ENCODE measurements around the gene KLRC3. TPM values are rescaled to one million over a fixed set of nuclear protein-coding genes. Genes with fewer than 3 reads are reported as not detected.

Gene KLRC3
- total and polyA plus RNA-seq, 2 donors (not counting 3 experiments of a cell fraction or from before 2014, with no cell fraction given): not detected

GRCh38 chr12:10404798-10405197, 15.6 kb downstream of the KLRC3 start:
- Histone ChIP-seq H3K4me3 (replicated peaks in 1 of 3; ENCODE audit: insufficient read depth in 1 of 3, low read depth in 1 of 3, low read length in 3 of 3) (no peak overlapping the region), H3K36me3 (ENCODE audit: control insufficient read depth in 2 of 2, extremely low read depth in 1 of 2, insufficient read depth in 2 of 2, low read length in 2 of 2) (no peaks in the 10 kb centered on the region), H4K20me1 (replicated peaks; ENCODE audit: control insufficient read depth, extremely low read depth, insufficient read depth, low read length) (no peaks in the 10 kb centered on the region), H3K9ac (replicated peaks; ENCODE audit: extremely low read depth, insufficient read depth, low read length) (no peak overlapping the region), H3K79me2 (ENCODE audit: control insufficient read depth, insufficient read depth, low read length) (no peaks in the 10 kb centered on the region), H3K4me1 (ENCODE audit: control insufficient read depth, extremely low read depth, insufficient read depth, low read length) (no peaks in the 10 kb centered on the region), H2AFZ (ENCODE audit: low read depth, low read length) (no peak overlapping the region), H3K27me3 (ENCODE audit: control insufficient read depth in 2 of 2, insufficient read depth in 2 of 2, low read length in 2 of 2) (no peaks in the 10 kb centered on the region), H3K9me1 (replicated peaks; ENCODE audit: control insufficient read depth, extremely low read depth, insufficient read depth, low read length) (no peaks in the 10 kb centered on the region), H3K9me3 (replicated peaks; ENCODE audit: control insufficient read depth, insufficient read depth, low read length) (no peaks in the 10 kb centered on the region), H3K27ac (ENCODE audit: insufficient read depth, low read depth, low read length) (no peak overlapping the region), H3K4me2 (ENCODE audit: insufficient read depth, low read length) (no peak overlapping the region)
- POLR2A ChIA-PET: no interaction called here
- intact Hi-C loops (cut with micrococcal nuclease): no loop called here
- CTCF ChIA-PET: interaction anchor here (1.2 kb wide), 1 partner anchor 12 kb away, joined by 3 read pairs; no protein-coding TSS in a partner anchor
- dilution Hi-C loops (cut with MboI; ENCODE audit: extremely low pct_ligation_motif_present, low sequenced_read_pairs): no loop called here
- no peak for FAIRE-seq
- no peak for DNase-seq (ENCODE audit: low read depth, low spot score)
- no TSS peak for BruUV-seq (replicated peaks)
- TF ChIP-seq MAX (IDR thresholded peaks at IDR 0.05; ENCODE audit: insufficient read depth, insufficient read length): no peak
- TF ChIP-seq POLR2AphosphoS5 (IDR thresholded peaks at IDR 0.05; ENCODE audit: insufficient read depth, low read depth, low read length): no peak
- no peak for TF ChIP-seq JUN (IDR thresholded peaks at IDR 0.05; ENCODE audit: borderline replicate concordance, insufficient read depth, insufficient read length, low read depth)
- TF ChIP-seq POLR2A (IDR thresholded peaks at IDR 0.05; ENCODE audit: low read depth, low read length): no peak
- no peak for TF ChIP-seq FOS (IDR thresholded peaks at IDR 0.05; ENCODE audit: borderline replicate concordance, insufficient read depth, low read length)
- TF ChIP-seq, protein P1, sequence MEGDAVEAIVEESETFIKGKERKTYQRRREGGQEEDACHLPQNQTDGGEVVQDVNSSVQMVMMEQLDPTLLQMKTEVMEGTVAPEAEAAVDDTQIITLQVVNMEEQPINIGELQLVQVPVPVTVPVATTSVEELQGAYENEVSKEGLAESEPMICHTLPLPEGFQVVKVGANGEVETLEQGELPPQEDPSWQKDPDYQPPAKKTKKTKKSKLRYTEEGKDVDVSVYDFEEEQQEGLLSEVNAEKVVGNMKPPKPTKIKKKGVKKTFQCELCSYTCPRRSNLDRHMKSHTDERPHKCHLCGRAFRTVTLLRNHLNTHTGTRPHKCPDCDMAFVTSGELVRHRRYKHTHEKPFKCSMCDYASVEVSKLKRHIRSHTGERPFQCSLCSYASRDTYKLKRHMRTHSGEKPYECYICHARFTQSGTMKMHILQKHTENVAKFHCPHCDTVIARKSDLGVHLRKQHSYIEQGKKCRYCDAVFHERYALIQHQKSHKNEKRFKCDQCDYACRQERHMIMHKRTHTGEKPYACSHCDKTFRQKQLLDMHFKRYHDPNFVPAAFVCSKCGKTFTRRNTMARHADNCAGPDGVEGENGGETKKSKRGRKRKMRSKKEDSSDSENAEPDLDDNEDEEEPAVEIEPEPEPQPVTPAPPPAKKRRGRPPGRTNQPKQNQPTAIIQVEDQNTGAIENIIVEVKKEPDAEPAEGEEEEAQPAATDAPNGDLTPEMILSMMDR (IDR thresholded peaks at IDR 0.05; ENCODE audit: extremely low read depth in 1 of 2, insufficient read depth in 1 of 2, low read depth in 1 of 2, low read length in 2 of 2): no peak
- no peak for TF ChIP-seq GATA2 (IDR thresholded peaks at IDR 0.05; ENCODE audit: insufficient read depth, insufficient read length, low read depth, low read length)
- TF ChIP-seq EZH2 (IDR thresholded peaks at IDR 0.05; ENCODE audit: borderline replicate concordance, low read depth, low read length, severe bottlenecking): no peak
- no peak for TF ChIP-seq MYC (IDR thresholded peaks at IDR 0.05; ENCODE audit: low read depth, low read length)

Measured in endothelial cell of umbilical vein (primary cell).